ENCODE data around the gene KIRREL3.

- TF ChIP-seq CTCF (conservative IDR thresholded peaks at IDR 0.05), result no peak
- TF ChIP-seq EZH2 (IDR thresholded peaks at IDR 0.05; ENCODE audit: low read depth), result no peak
Observed at GRCh38 chr11:126804363-126804762, 196.2 kb downstream of the KIRREL3 start.
